Embryonic facial prominence (tissue), 1 donor: ENCODE measurements around the gene FBXW8.
"Not testable (repeated sequence)": the region's sequence is repeated elsewhere in the genome, so short reads cannot be mapped to it uniquely, and the experiment has no call there.

Experiments used
- DNase-seq: peaks from one replicate; pipeline ENCODE4 v3.0.0-alpha.2; 2016; ENCODE audit errors: extremely low spot score

FBXW8 gene

GRCh38 chr12:117053597-117054201 is 142.9 kb downstream of the FBXW8 start:
- no peak for DNase-seq

GRCh38 chr12:117054279-117054678 is 143.5 kb downstream of the FBXW8 start:
- no peak for DNase-seq

GRCh38 chr12:117057626-117058025 is 146.9 kb downstream of the FBXW8 start:
- DNase-seq = not testable (repeated sequence)

GRCh38 chr12:117058442-117059072 is 147.8 kb downstream of the FBXW8 start:
- no peak for DNase-seq

GRCh38 chr12:117059156-117059555 is 148.4 kb downstream of the FBXW8 start:
- no peak for DNase-seq

GRCh38 chr12:117060246-117060928 is 149.6 kb downstream of the FBXW8 start:
- DNase-seq = no peak

GRCh38 chr12:117060929-117061305 is 150.2 kb downstream of the FBXW8 start:
- no peak for DNase-seq

GRCh38 chr12:117061555-117062079 is 150.9 kb downstream of the FBXW8 start:
- no peak for DNase-seq

GRCh38 chr12:117063162-117063911 is 152.6 kb downstream of the FBXW8 start:
- no peak for DNase-seq

GRCh38 chr12:117064049-117064448 is 153.3 kb downstream of the FBXW8 start:
- no peak for DNase-seq

- no peak for DNase-seq
Measured at GRCh38 chr12:117064596-117064995, 153.8 kb downstream of the FBXW8 start.

- DNase-seq = no peak
Measured at GRCh38 chr12:117067016-117067415, 156.3 kb downstream of the FBXW8 start.

GRCh38 chr12:117067638-117068037 is 156.9 kb downstream of the FBXW8 start:
- DNase-seq = no peak

GRCh38 chr12:117068492-117068891 is 157.7 kb downstream of the FBXW8 start:
- DNase-seq = no peak

- DNase-seq = no peak
Measured at GRCh38 chr12:117069101-117069797, 158.5 kb downstream of the FBXW8 start.

GRCh38 chr12:117069926-117070900 is 159.5 kb downstream of the FBXW8 start:
- no peak for DNase-seq

GRCh38 chr12:117071009-117071408 is 160.3 kb downstream of the FBXW8 start:
- DNase-seq = no peak

- no peak for DNase-seq
Measured at GRCh38 chr12:117072106-117072505, 161.4 kb downstream of the FBXW8 start.

GRCh38 chr12:117072736-117073490 is 162.2 kb downstream of the FBXW8 start:
- no peak for DNase-seq

GRCh38 chr12:117073611-117074010 is 162.9 kb downstream of the FBXW8 start:
- DNase-seq = no peak
